ENCODE results near the gene LARP4B.

Gene LARP4B

GRCh38 chr10:924524-924859 is 7.0 kb downstream of the LARP4B start:
- DNase-seq (ENCODE audit: low read depth), result no peak

- no peak for DNase-seq (ENCODE audit: low read depth)
These were observed 7.5 kb downstream of the LARP4B start for GRCh38 chr10:923844-924523.

GRCh38 chr10:921471-922414 is 9.8 kb downstream of the LARP4B start:
- no peak for DNase-seq (ENCODE audit: low read depth)

- no peak for DNase-seq (ENCODE audit: low read depth)
These were observed 11.1 kb downstream of the LARP4B start for GRCh38 chr10:920450-920849.

- no peak for DNase-seq (ENCODE audit: low read depth)
These were observed 12.0 kb downstream of the LARP4B start for GRCh38 chr10:919481-919880.

- DNase-seq (ENCODE audit: low read depth), result no peak
These were observed 13.5 kb downstream of the LARP4B start for GRCh38 chr10:917999-918398.

GRCh38 chr10:917416-917720 is 14.1 kb downstream of the LARP4B start:
- no peak for DNase-seq (ENCODE audit: low read depth)

- DNase-seq (ENCODE audit: low read depth), result no peak
These were observed 14.6 kb downstream of the LARP4B start for GRCh38 chr10:916716-917415.

GRCh38 chr10:909831-910230 is 21.7 kb downstream of the LARP4B start:
- DNase-seq (ENCODE audit: low read depth), result no peak

- no peak for DNase-seq (ENCODE audit: low read depth)
These were observed 25.5 kb downstream of the LARP4B start for GRCh38 chr10:905972-906371.

GRCh38 chr10:905503-905902 is 26.0 kb downstream of the LARP4B start:
- DNase-seq (ENCODE audit: low read depth), result no peak

- no peak for DNase-seq (ENCODE audit: low read depth)
These were observed 27.1 kb downstream of the LARP4B start for GRCh38 chr10:904403-904802.

- DNase-seq (ENCODE audit: low read depth), result no peak
These were observed 33.4 kb downstream of the LARP4B start for GRCh38 chr10:898141-898540.

- DNase-seq (ENCODE audit: low read depth), result no peak
These were observed 34.5 kb downstream of the LARP4B start for GRCh38 chr10:896982-897381.

GRCh38 chr10:895324-895723 is 36.2 kb downstream of the LARP4B start:
- DNase-seq (ENCODE audit: low read depth), result no peak

- DNase-seq (ENCODE audit: low read depth), result no peak
These were observed 52.6 kb downstream of the LARP4B start for GRCh38 chr10:878895-879294.

GRCh38 chr10:878333-878759 is 53.2 kb downstream of the LARP4B start:
- no peak for DNase-seq (ENCODE audit: low read depth)

GRCh38 chr10:876438-876837 is 55.1 kb downstream of the LARP4B start:
- no peak for DNase-seq (ENCODE audit: low read depth)

GRCh38 chr10:873020-873419 is 58.5 kb downstream of the LARP4B start:
- DNase-seq (ENCODE audit: low read depth), result no peak

- no peak for DNase-seq (ENCODE audit: low read depth)
These were observed 59.5 kb downstream of the LARP4B start for GRCh38 chr10:871951-872403.

- DNase-seq (ENCODE audit: low read depth), result no peak
These were observed 60.8 kb downstream of the LARP4B start for GRCh38 chr10:870564-871166.

GRCh38 chr10:869171-869570 is 62.3 kb downstream of the LARP4B start:
- DNase-seq (ENCODE audit: low read depth), result no peak

- no peak for DNase-seq (ENCODE audit: low read depth)
These were observed 63.7 kb downstream of the LARP4B start for GRCh38 chr10:867807-868206.
